SK-N-MC (cell line): Measurements from ENCODE around the gene CHST12.

ENCODE experiments used
- DNase-seq: peaks from one replicate; pipeline ENCODE4 v3.0.0-alpha.2; 2011; ENCODE audit warnings: low read depth, low spot score
- H3K27ac ChIP-seq: fragments of 200-600 bp; sonication (generic); 2 replicates; pipeline ENCODE4 v1.5.1; 2016; ENCODE audit warnings: mixed run types
- H3K36me3 ChIP-seq: fragments of 200-600 bp; sonication (generic); 2 replicates; pipeline ENCODE4 v1.6.1; 2017; ENCODE audit warnings: antibody characterized with exemption, low read length, mixed read lengths; ENCODE audit not compliant: insufficient read depth
- H3K4me3 ChIP-seq: fragments of 200-600 bp; sonication (generic); 2 replicates; pipeline ENCODE4 v1.5.1; 2016
- H3K9ac ChIP-seq: fragments of 200-600 bp; sonication (generic); 2 replicates; pipeline ENCODE4 v1.8.0; 2017; ENCODE audit warnings: mixed run types, mixed read lengths; ENCODE audit not compliant: insufficient read length
- H3K9me3 ChIP-seq: fragments of 200-600 bp; sonication (generic); 2 replicates; pipeline ENCODE4 v1.6.1; 2017; ENCODE audit warnings: low read depth, mild to moderate bottlenecking, antibody characterized with exemption, low read length, moderate library complexity, mixed read lengths
- EZH2 ChIP-seq: fragments of 200-600 bp; sonication (generic); IDR thresholded peaks from one replicate; pipeline ENCODE4 v1.6.1; 2017; ENCODE audit warnings: antibody characterized with exemption
- FOXP2 ChIP-seq: optimal IDR thresholded peaks from 2 replicates; pipeline ENCODE3; 2011; ENCODE audit warnings: mild to moderate bottlenecking, moderate library complexity; ENCODE audit not compliant: insufficient read depth; ENCODE audit errors: extremely low read length, control extremely low read depth
- POLR2AphosphoS5 ChIP-seq: IDR thresholded peaks from 2 replicates; pipeline ENCODE4 v1.6.1; 2012; ENCODE audit warnings: mild to moderate bottlenecking, low read depth, low read length, borderline replicate concordance

The CHST12 gene

GRCh38 chr7:2403014-2403717 is at the start of gene CHST12:
Gene CHST12, plus strand, starts transcription at chr7:2403611. Its CDS starts 29,029 bp downstream, at chr7:2432640.
- H3K36me3 ChIP-seq, result no peaks in the 10 kb centered on the region
- H3K9me3 ChIP-seq, result no peaks in the 10 kb centered on the region
- peak; percentile 59 for DNase-seq
- TF ChIP-seq EZH2 (no peak), FOXP2 (no peak), POLR2AphosphoS5 (peak; percentile 95)
- peak within 1 kb of the TSS; percentile 74; the same call in 1 of the 2 replicates for H3K27ac ChIP-seq
- peak within 1 kb of the TSS; percentile 99 for H3K4me3 ChIP-seq
- peak within 1 kb of the TSS; percentile 93 for H3K9ac ChIP-seq

- Histone ChIP-seq H3K9ac (peak overlapping the region; percentile 100), H3K27ac (peak overlapping the region; percentile 100), H3K36me3 (peaks cover 29% of the 10 kb centered on the region), H3K4me3 (peak overlapping the region; percentile 95), H3K9me3 (no peaks in the 10 kb centered on the region)
- TF ChIP-seq POLR2AphosphoS5 (peak; percentile 98), EZH2 (no peak)
- DNase-seq, result no peak
Observed at GRCh38 chr7:2353936-2354185, 49.5 kb upstream of the CHST12 start.

GRCh38 chr7:2354186-2354938 is 49.0 kb upstream of the CHST12 start, which contains the start of gene EIF3B:
Gene EIF3B, plus strand, starts transcription at chr7:2354827. Its CDS starts 95 bp downstream, at chr7:2354922.
- DNase-seq, result peak; percentile 97

GRCh38 chr7:2354939-2355704 is 48.3 kb upstream of the CHST12 start:
- Histone ChIP-seq H3K4me3 (peak overlapping the region; percentile 95), H3K9me3 (no peaks in the 10 kb centered on the region), H3K9ac (peak overlapping the region; percentile 100), H3K27ac (peak overlapping the region; percentile 37), H3K36me3 (peaks cover 42% of the 10 kb centered on the region)
- no peak for DNase-seq
- TF ChIP-seq EZH2 (no peak), FOXP2 (no peak)

More at GRCh38 chr7:2354186-2354938, 49.0 kb upstream of the CHST12 start, which contains the start of gene EIF3B:
- Histone ChIP-seq H3K9ac (peak within 1 kb of the TSS; percentile 100), H3K4me3 (peak within 1 kb of the TSS; percentile 95), H3K9me3 (no peaks in the 10 kb centered on the region), H3K36me3 (peaks cover 34% of the 10 kb centered on the region), H3K27ac (peak within 1 kb of the TSS; percentile 100)
- TF ChIP-seq EZH2 (no peak), POLR2AphosphoS5 (peak; percentile 70), FOXP2 (no peak)

- no peak for TF ChIP-seq FOXP2
- no peak for TF ChIP-seq POLR2AphosphoS5
- no peak for TF ChIP-seq EZH2
- Histone ChIP-seq H3K9ac (peak overlapping the region; percentile 100), H3K36me3 (peaks cover 47% of the 10 kb centered on the region), H3K9me3 (no peaks in the 10 kb centered on the region), H3K27ac (0 out of 2 replicates have a peak overlapping the region, but pooled peaks have one; percentile 39), H3K4me3 (peak overlapping the region; percentile 95)
- no peak for DNase-seq
Observed at GRCh38 chr7:2355705-2356008, 47.8 kb upstream of the CHST12 start.

- DNase-seq, result no peak
- H3K9ac ChIP-seq, result peak overlapping the region; percentile 46
- no peak overlapping the region for H3K4me3 ChIP-seq
- TF ChIP-seq EZH2 (no peak), POLR2AphosphoS5 (no peak), FOXP2 (no peak)
- peaks cover 58% of the 10 kb centered on the region for H3K36me3 ChIP-seq
- no peak overlapping the region for H3K27ac ChIP-seq
- no peaks in the 10 kb centered on the region for H3K9me3 ChIP-seq
Observed at GRCh38 chr7:2357165-2357564, 46.2 kb upstream of the CHST12 start.

GRCh38 chr7:2357571-2357970 is 45.8 kb upstream of the CHST12 start:
- H3K27ac ChIP-seq, result no peak overlapping the region
- H3K9me3 ChIP-seq, result no peaks in the 10 kb centered on the region
- peak overlapping the region; percentile 46 for H3K9ac ChIP-seq
- H3K4me3 ChIP-seq, result no peak overlapping the region
- TF ChIP-seq FOXP2 (no peak), POLR2AphosphoS5 (no peak), EZH2 (no peak)
- DNase-seq, result no peak
- H3K36me3 ChIP-seq, result peaks cover 62% of the 10 kb centered on the region

GRCh38 chr7:2358968-2359527 is 44.4 kb upstream of the CHST12 start:
- H3K9ac ChIP-seq, result no peak overlapping the region
- H3K9me3 ChIP-seq, result no peaks in the 10 kb centered on the region
- no peak for TF ChIP-seq FOXP2
- no peak for TF ChIP-seq EZH2
- no peak for TF ChIP-seq POLR2AphosphoS5
- no peak for DNase-seq
- H3K36me3 ChIP-seq, result peaks cover 76% of the 10 kb centered on the region
- no peak overlapping the region for H3K4me3 ChIP-seq
- H3K27ac ChIP-seq, result no peak overlapping the region
